ENCODE measurements around the gene TNFAIP8L1. TPM values are rescaled to one million over a fixed set of nuclear protein-coding genes. Genes with fewer than 3 reads are reported as not detected.

The TNFAIP8L1 gene
- polyA plus RNA-seq, 1 experiment, result 4.8 TPM

GRCh38 chr19:4656102-4656501 lies 16.8 kb downstream of the TNFAIP8L1 start:
- Histone ChIP-seq H3K27me3 (ENCODE audit: control insufficient read depth, insufficient read depth, low read length) (no peaks in the 10 kb centered on the region), H3K4me3 (ENCODE audit: low read depth, low read length) (no peak overlapping the region), H3K36me3 (ENCODE audit: control insufficient read depth, insufficient read depth, low read length) (peaks cover 20% of the 10 kb centered on the region)
- POLR2A ChIA-PET, result no interaction called here
- CTCF ChIA-PET, result interaction anchor here (1.0 kb wide), 1 partner anchor 20 kb away, joined by 4 read pairs; no protein-coding TSS in a partner anchor
- TF ChIP-seq CTCF (IDR thresholded peaks at IDR 0.05; ENCODE audit: insufficient read depth, low read depth, low read length), result no peak
- no peak for DNase-seq (ENCODE audit: low read depth)

- no peak for DNase-seq (ENCODE audit: low read depth)
- TF ChIP-seq CTCF (IDR thresholded peaks at IDR 0.05; ENCODE audit: insufficient read depth, low read depth, low read length), result no peak
- Histone ChIP-seq H3K4me3 (ENCODE audit: low read depth, low read length) (no peak overlapping the region), H3K27me3 (ENCODE audit: control insufficient read depth, insufficient read depth, low read length) (no peaks in the 10 kb centered on the region), H3K36me3 (ENCODE audit: control insufficient read depth, insufficient read depth, low read length) (peaks cover 26% of the 10 kb centered on the region)
- POLR2A ChIA-PET, result no interaction called here
- CTCF ChIA-PET, result no interaction called here
These were observed 17.9 kb downstream of the TNFAIP8L1 start for GRCh38 chr19:4657262-4657661.

GRCh38 chr19:4657835-4658234 lies 18.5 kb downstream of the TNFAIP8L1 start:
- POLR2A ChIA-PET, result no interaction called here
- Histone ChIP-seq H3K36me3 (ENCODE audit: control insufficient read depth, insufficient read depth, low read length) (peaks cover 30% of the 10 kb centered on the region), H3K27me3 (ENCODE audit: control insufficient read depth, insufficient read depth, low read length) (no peaks in the 10 kb centered on the region), H3K4me3 (ENCODE audit: low read depth, low read length) (no peak overlapping the region)
- TF ChIP-seq CTCF (IDR thresholded peaks at IDR 0.05; ENCODE audit: insufficient read depth, low read depth, low read length), result no peak
- CTCF ChIA-PET, result no interaction called here
- DNase-seq (ENCODE audit: low read depth), result no peak

GRCh38 chr19:4660181-4660791 lies 21.0 kb downstream of the TNFAIP8L1 start:
- H3K27me3 ChIP-seq (ENCODE audit: control insufficient read depth, insufficient read depth, low read length), result no peaks in the 10 kb centered on the region
- H3K4me3 ChIP-seq (ENCODE audit: low read depth, low read length), result no peak overlapping the region
- H3K36me3 ChIP-seq (ENCODE audit: control insufficient read depth, insufficient read depth, low read length), result peaks cover 40% of the 10 kb centered on the region
- POLR2A ChIA-PET, result no interaction called here
- CTCF ChIA-PET, result interaction anchor here (1.1 kb wide), 1 partner anchor 131 kb away, joined by 3 read pairs; no protein-coding TSS in a partner anchor
- DNase-seq (ENCODE audit: low read depth), result no peak
- no peak for TF ChIP-seq CTCF (IDR thresholded peaks at IDR 0.05; ENCODE audit: insufficient read depth, low read depth, low read length)

- DNase-seq (ENCODE audit: low read depth), result no peak
- peaks cover 41% of the 10 kb centered on the region for H3K36me3 ChIP-seq (ENCODE audit: control insufficient read depth, insufficient read depth, low read length)
- H3K4me3 ChIP-seq (ENCODE audit: low read depth, low read length), result no peak overlapping the region
- no peaks in the 10 kb centered on the region for H3K27me3 ChIP-seq (ENCODE audit: control insufficient read depth, insufficient read depth, low read length)
- ChIA-PET POLR2A (no interaction called here), CTCF (interaction anchor here (0.6 to 0.9 kb wide), 2 partner anchors 68 to 366 kb away, joined by 3 read pairs; no protein-coding TSS in a partner anchor)
- no peak for TF ChIP-seq CTCF (IDR thresholded peaks at IDR 0.05; ENCODE audit: insufficient read depth, low read depth, low read length)
These were observed 21.7 kb downstream of the TNFAIP8L1 start for GRCh38 chr19:4660993-4661392.
